K562 (cell line): ENCODE data around the gene ERRFI1. TPM values are rescaled to one million over a fixed set of nuclear protein-coding genes. Genes with fewer than 3 reads are reported as not detected.
A peak's percentile ranks its signal among the peaks of the same experiment; 100 is the strongest.

Experiments used
- AFF1 ChIP-seq, 2 experiments: fragments of 450-650 bp; IDR thresholded peaks; 2 replicates each; pipeline ENCODE4 v1.6.1; 2018; ENCODE audit warnings: mild to moderate bottlenecking in 2 of 2, low read depth in 1 of 2; ENCODE audit not compliant: partially characterized antibody in 2 of 2
- ARID2 ChIP-seq: fragments of 450-650 bp; IDR thresholded peaks from 2 replicates; pipeline ENCODE4 v1.6.1; 2017; ENCODE audit warnings: antibody characterized with exemption, mild to moderate bottlenecking
- CREM ChIP-seq: IDR thresholded peaks from 2 replicates; pipeline ENCODE4 v1.6.1; 2014; ENCODE audit warnings: antibody characterized with exemption, low read depth
- ELF4 ChIP-seq: fragments of 450-650 bp; formaldehyde crosslinking; IDR thresholded peaks from 2 replicates; pipeline ENCODE4 v1.4.0; 2022; ENCODE audit warnings: missing genetic modification characterization
- JUND ChIP-seq, 2 experiments: IDR thresholded peaks; 2 replicates in 1 of 2; 3 replicates in 1 of 2; pipeline ENCODE4 v1.6.1; 2011; ENCODE audit warnings: borderline replicate concordance in 2 of 2, low read depth in 2 of 2, low read length in 2 of 2, improper control_type of control experiment in 1 of 2, missing biosample characterization in 1 of 2, missing genetic modification characterization in 1 of 2, missing genetic modification reagents in 1 of 2
- MAZ ChIP-seq, 2 experiments: fragments of 450-650 bp in 1 of 2; sonication (generic) in 1 of 2; formaldehyde crosslinking; IDR thresholded peaks in 1 of 2; conservative IDR thresholded peaks in 1 of 2; 2 replicates each; pipeline versions ENCODE4 v1.4.0 to v1.5.0; 2020; ENCODE audit warnings: mild to moderate bottlenecking in 1 of 2, missing genetic modification reagents in 1 of 2
- NRF1 ChIP-seq, 2 experiments: fragments of 450-650 bp; IDR thresholded peaks in 1 of 2; conservative IDR thresholded peaks in 1 of 2; 2 replicates each; pipeline ENCODE4 v1.6.1; 2014; ENCODE audit warnings: mild to moderate bottlenecking in 2 of 2
- RAD21 ChIP-seq, 2 experiments: fragments of 250-450 bp in 1 of 2; fragments of 450-650 bp in 1 of 2; sonication (Bioruptor Pico) in 1 of 2; formaldehyde crosslinking in 1 of 2; IDR thresholded peaks in 1 of 2; conservative IDR thresholded peaks in 1 of 2; 2 replicates each; pipeline versions ENCODE4 v1.4.0 to v1.8.0; 2020 to 2022; ENCODE audit warnings: mild to moderate bottlenecking in 2 of 2, moderate library complexity in 1 of 2
- RFX5 ChIP-seq: IDR thresholded peaks from 2 replicates; pipeline ENCODE4 v1.6.1; 2011; ENCODE audit warnings: low read depth, mild to moderate bottlenecking, improper control_type of control experiment, low read length
- SIX5 ChIP-seq, 2 experiments: IDR thresholded peaks; 2 replicates each; pipeline ENCODE4 v1.6.1; 2011; ENCODE audit warnings: low read length in 2 of 2, borderline replicate concordance in 1 of 2, low read depth in 1 of 2, mild to moderate bottlenecking in 1 of 2, moderate library complexity in 1 of 2; ENCODE audit not compliant: insufficient read depth in 1 of 2
- SMC3 ChIP-seq: conservative IDR thresholded peaks from 2 replicates; pipeline ENCODE4 v1.6.1; 2011; ENCODE audit warnings: low read depth, low read length, improper control_type of control experiment; ENCODE audit not compliant: insufficient read depth
- TEAD4 ChIP-seq, 2 experiments: sonication (generic) in 1 of 2; formaldehyde crosslinking in 1 of 2; IDR thresholded peaks; 2 replicates each; pipeline versions ENCODE4 v1.6.1 to v1.8.0; 2012 to 2022; ENCODE audit warnings: borderline replicate concordance in 1 of 2, inconsistent platforms in 1 of 2, low read length in 1 of 2, mild to moderate bottlenecking in 1 of 2, missing genetic modification reagents in 1 of 2
- TOE1 ChIP-seq, 2 experiments: fragments of 450-650 bp in 1 of 2; sonication (generic) in 1 of 2; formaldehyde crosslinking in 1 of 2; IDR thresholded peaks; 2 replicates each; pipeline versions ENCODE4 v1.7.1 to v1.8.0; 2016 to 2022; ENCODE audit warnings: borderline replicate concordance in 2 of 2, mild to moderate bottlenecking in 2 of 2, antibody characterized with exemption in 1 of 2, inconsistent platforms in 1 of 2, low read depth in 1 of 2, missing genetic modification reagents in 1 of 2, moderate library complexity in 1 of 2
- ZBTB43 ChIP-seq: sonication (generic); formaldehyde crosslinking; IDR thresholded peaks from 2 replicates; pipeline ENCODE4 v1.8.0; 2023; ENCODE audit warnings: mild to moderate bottlenecking, missing genetic modification reagents
- polyA plus RNA-seq, 8 experiments: library from polyadenylated mRNA; depleted of rRNA in 4 of 8; stranded (reverse) in 5 of 8; unstranded in 3 of 8; fragments of >200 nt; fragmentation: Nextera tagmentation in 2 of 8; fragmentation: Illumina TruSeq in 1 of 8; extraction: Ambion mirVana in 2 of 8; extraction: Trizol in 1 of 8; gene quantifications; 2 replicates each; pipeline versions ENCODE4 v1.2.1 to v1.2.3, GENCODE V29; 2011 to 2014; ENCODE audit warnings: inconsistent platforms in 1 of 8, missing spikeins in 1 of 8
- total RNA-seq, 7 experiments: library from RNA; depleted of rRNA in 6 of 7; stranded (reverse); fragments of >200 nt in 6 of 7; fragmentation: Illumina TruSeq in 2 of 7; extraction: Trizol in 2 of 7; gene quantifications; 2 replicates each; pipeline versions ENCODE4 v1.2.1 to v1.2.3, GENCODE V29; 2011 to 2021; ENCODE audit warnings: low replicate concordance in 1 of 7
- TF ChIP-seq, protein P1 (sequence below): IDR thresholded peaks from 2 replicates; pipeline ENCODE4 v1.6.1; 2011; ENCODE audit warnings: borderline replicate concordance, low read depth, mild to moderate bottlenecking, moderate library complexity, low read length; ENCODE audit not compliant: insufficient read depth, poor library complexity, severe bottlenecking

ERRFI1 gene
- total and polyA plus RNA-seq, 9 of the 15 experiments (the other 6 are each of a cell fraction or from before 2014, with no cell fraction given), result 0.67 to 4.4 (median 1.1) TPM

DNA sequence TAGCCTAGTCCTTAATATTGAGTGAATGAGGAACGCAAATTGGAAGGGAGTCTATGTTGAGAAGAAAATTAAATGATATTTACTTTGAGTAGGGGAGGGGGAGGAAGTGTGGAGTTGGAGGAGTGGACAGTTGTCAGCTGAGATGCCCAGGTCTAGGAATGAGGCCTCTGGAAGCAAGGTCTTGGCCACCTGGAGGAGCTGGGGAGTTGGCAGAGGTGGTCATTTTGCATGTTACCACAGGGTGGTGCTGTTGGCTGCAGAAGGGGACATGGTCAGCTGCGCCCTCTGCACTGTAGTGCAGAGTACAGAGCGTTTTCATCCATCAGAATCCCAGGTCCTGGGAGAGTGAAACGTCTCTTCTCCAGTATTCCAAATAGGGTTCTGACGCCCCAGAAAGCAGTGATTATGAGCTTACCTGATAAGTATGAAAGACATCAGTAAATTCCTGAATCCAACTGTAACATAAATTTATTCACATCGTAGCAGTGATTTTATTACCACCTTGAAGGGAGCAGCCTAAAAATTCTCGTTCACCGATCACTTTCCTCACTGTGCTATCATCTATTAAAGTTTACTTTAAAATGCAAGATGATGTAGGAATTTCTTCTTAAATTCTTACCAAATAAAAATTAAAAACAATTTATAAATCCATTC is 50.8 kb downstream of the ERRFI1 start (continued):
- peak in 1 of 2 experiments; percentile 30 for TF ChIP-seq AFF1 (IDR thresholded peaks at IDR 0.05; ENCODE audit: low read depth in 1 of 2, partially characterized antibody in 2 of 2)
- TF ChIP-seq, protein P1, sequence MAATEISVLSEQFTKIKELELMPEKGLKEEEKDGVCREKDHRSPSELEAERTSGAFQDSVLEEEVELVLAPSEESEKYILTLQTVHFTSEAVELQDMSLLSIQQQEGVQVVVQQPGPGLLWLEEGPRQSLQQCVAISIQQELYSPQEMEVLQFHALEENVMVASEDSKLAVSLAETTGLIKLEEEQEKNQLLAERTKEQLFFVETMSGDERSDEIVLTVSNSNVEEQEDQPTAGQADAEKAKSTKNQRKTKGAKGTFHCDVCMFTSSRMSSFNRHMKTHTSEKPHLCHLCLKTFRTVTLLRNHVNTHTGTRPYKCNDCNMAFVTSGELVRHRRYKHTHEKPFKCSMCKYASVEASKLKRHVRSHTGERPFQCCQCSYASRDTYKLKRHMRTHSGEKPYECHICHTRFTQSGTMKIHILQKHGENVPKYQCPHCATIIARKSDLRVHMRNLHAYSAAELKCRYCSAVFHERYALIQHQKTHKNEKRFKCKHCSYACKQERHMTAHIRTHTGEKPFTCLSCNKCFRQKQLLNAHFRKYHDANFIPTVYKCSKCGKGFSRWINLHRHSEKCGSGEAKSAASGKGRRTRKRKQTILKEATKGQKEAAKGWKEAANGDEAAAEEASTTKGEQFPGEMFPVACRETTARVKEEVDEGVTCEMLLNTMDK, result peak; percentile 19
- peak; percentile 79 to 89 for TF ChIP-seq RAD21 (CRISPR knock-in tag; conservative IDR thresholded peaks at IDR 0.05 in 1 of 2, IDR thresholded peaks at IDR 0.05 in 1 of 2)
- peak; percentile 30; the same call in 1 of the 2 replicates for TF ChIP-seq JUND (IDR thresholded peaks at IDR 0.05; ENCODE audit: borderline replicate concordance, low read depth, low read length)
- no peak; the same call in 2 of the 3 replicates for TF ChIP-seq JUND (tag; IDR thresholded peaks at IDR 0.05; ENCODE audit: borderline replicate concordance, low read depth, low read length)
- no peak for TF ChIP-seq RFX5
- TF ChIP-seq SIX5 (IDR thresholded peaks at IDR 0.05; ENCODE audit: borderline replicate concordance in 1 of 2, insufficient read depth in 1 of 2, low read depth in 1 of 2, low read length in 2 of 2), result no peak
- TF ChIP-seq TEAD4 (IDR thresholded peaks at IDR 0.05; ENCODE audit: low read length), result 0 out of 2 replicates have a peak, but pooled peaks have one; percentile 12
- no peak for TF ChIP-seq TEAD4 (CRISPR knock-in tag; IDR thresholded peaks at IDR 0.05; ENCODE audit: borderline replicate concordance)
- no peak for TF ChIP-seq ZBTB43 (CRISPR knock-in tag)
- TF ChIP-seq MAZ (CRISPR knock-in tag; conservative IDR thresholded peaks at IDR 0.05 in 1 of 2, IDR thresholded peaks at IDR 0.05 in 1 of 2), result peak; percentile 27 to 35; a peak in 1 of 4 replicates
- TF ChIP-seq ARID2, result peak; percentile 50; the same call in 1 of the 2 replicates
- no peak for TF ChIP-seq TOE1 (IDR thresholded peaks at IDR 0.05; ENCODE audit: borderline replicate concordance)
- TF ChIP-seq TOE1 (CRISPR knock-in tag; IDR thresholded peaks at IDR 0.05; ENCODE audit: borderline replicate concordance, low read depth), result no peak
- TF ChIP-seq ELF4 (CRISPR knock-in tag), result 0 out of 2 replicates have a peak, but pooled peaks have one; percentile 53
- 0 out of 4 replicates have a peak, but pooled peaks of 1 of the 2 experiments have one; percentile 13 for TF ChIP-seq NRF1 (conservative IDR thresholded peaks at IDR 0.05 in 1 of 2, IDR thresholded peaks at IDR 0.05 in 1 of 2)
- TF ChIP-seq CREM, result peak; percentile 56
- TF ChIP-seq SMC3, result peak; percentile 80
